Liver (tissue), 2 donors: ENCODE results near the gene ASAP2.

Source experiments
- SP1 ChIP-seq: IDR thresholded peaks from 2 replicates; pipeline ENCODE4 v1.6.1; 2018; ENCODE audit warnings: antibody characterized with exemption, mild to moderate bottlenecking
- ZBTB33 ChIP-seq: IDR thresholded peaks from 2 replicates; pipeline ENCODE4 v1.6.1; 2016; ENCODE audit warnings: antibody characterized with exemption
- donor health status: healthy.

GRCh38 chr2:9178110-9178903 is 28.3 kb upstream of the ASAP2 start:
- no peak for TF ChIP-seq SP1
- TF ChIP-seq ZBTB33: no peak
